Gastrocnemius medialis (tissue), 4 donors: ENCODE results near the gene SPRYD3.

ENCODE experiments used
- POLR2A ChIP-seq, 2 donors: fragments of 450-650 bp; IDR thresholded peaks; one replicate each; pipeline ENCODE4 v1.6.1; 2017; ENCODE audit warnings: antibody characterized with exemption in 2 of 2, mild to moderate bottlenecking in 2 of 2, moderate library complexity in 2 of 2
- TF ChIP-seq, protein P1 (sequence below), 5 experiments: fragments of 450-650 bp in 3 of 5; fragments of 200-600 bp in 2 of 5; sonication (generic) in 2 of 5; IDR thresholded peaks in 4 of 5; conservative IDR thresholded peaks in 1 of 5; 1 replicate in 4 of 5; 2 replicates in 1 of 5; pipeline ENCODE4 v1.5.1; 2016 to 2019; ENCODE audit warnings: antibody characterized with exemption in 5 of 5, mild to moderate bottlenecking in 3 of 5, moderate library complexity in 3 of 5

DNA sequence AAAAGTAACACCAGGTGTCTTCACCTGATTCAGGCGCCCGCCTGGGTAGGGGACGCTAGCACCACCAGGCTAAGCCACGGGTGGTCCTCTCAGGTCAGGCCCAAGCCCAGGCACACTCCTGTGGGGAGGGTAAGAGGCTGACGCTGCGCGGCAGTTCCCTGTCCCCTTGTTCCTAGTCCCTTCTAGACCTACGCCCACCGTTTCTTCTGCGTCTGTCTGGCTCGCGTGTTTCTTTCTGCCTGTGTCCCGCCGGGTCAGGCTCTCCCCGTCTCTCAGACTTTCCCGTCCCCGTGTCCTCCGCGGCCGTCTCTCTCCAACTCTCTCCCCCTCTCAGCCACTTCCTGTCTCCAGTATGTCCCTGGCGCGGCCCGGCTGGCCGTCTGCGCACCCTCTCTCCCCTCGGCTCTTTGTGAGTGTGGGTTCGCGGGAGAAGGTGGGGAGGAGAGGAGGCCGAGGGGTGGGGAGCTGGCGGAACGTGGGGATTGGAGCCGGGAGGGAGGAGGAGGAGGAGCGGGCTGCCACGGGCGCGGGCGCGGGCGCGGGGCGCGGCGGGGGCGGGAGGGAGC is 32.5 kb downstream of the SPRYD3 start:
- TF ChIP-seq, protein P1, sequence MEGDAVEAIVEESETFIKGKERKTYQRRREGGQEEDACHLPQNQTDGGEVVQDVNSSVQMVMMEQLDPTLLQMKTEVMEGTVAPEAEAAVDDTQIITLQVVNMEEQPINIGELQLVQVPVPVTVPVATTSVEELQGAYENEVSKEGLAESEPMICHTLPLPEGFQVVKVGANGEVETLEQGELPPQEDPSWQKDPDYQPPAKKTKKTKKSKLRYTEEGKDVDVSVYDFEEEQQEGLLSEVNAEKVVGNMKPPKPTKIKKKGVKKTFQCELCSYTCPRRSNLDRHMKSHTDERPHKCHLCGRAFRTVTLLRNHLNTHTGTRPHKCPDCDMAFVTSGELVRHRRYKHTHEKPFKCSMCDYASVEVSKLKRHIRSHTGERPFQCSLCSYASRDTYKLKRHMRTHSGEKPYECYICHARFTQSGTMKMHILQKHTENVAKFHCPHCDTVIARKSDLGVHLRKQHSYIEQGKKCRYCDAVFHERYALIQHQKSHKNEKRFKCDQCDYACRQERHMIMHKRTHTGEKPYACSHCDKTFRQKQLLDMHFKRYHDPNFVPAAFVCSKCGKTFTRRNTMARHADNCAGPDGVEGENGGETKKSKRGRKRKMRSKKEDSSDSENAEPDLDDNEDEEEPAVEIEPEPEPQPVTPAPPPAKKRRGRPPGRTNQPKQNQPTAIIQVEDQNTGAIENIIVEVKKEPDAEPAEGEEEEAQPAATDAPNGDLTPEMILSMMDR (IDR thresholded peaks at IDR 0.05 in 4 of 5, conservative IDR thresholded peaks at IDR 0.05 in 1 of 5): no peak
- TF ChIP-seq POLR2A (IDR thresholded peaks at IDR 0.05): peak; percentile 67 to 73
